Neural cell (in vitro differentiated cells): Measurements from ENCODE around the gene TOR1AIP2. TPM values are rescaled to one million over a fixed set of nuclear protein-coding genes. Genes with fewer than 3 reads are reported as not detected.
"Not testable (repeated sequence)": the region's sequence is repeated elsewhere in the genome, so short reads cannot be mapped to it uniquely, and the experiment has no call there.

ENCODE experiments used
- H2AFZ ChIP-seq: fragments of 200-600, 300-800 bp; sonication (generic), shearing (Covaris generic); 2 replicates; pipeline ENCODE4 v1.6.0; 2014; ENCODE audit warnings: low read depth, mild to moderate bottlenecking, antibody characterized with exemption, low read length, moderate library complexity
- H3F3A ChIP-seq: fragments of 200-600 bp; shearing (Covaris generic); 2 replicates; pipeline ENCODE4 v1.6.1; 2016; ENCODE audit warnings: mild to moderate bottlenecking, moderate library complexity, mixed read lengths, antibody characterized with exemption, low read length; ENCODE audit not compliant: insufficient read depth, poor library complexity, severe bottlenecking
- H3K27ac ChIP-seq: fragments of 200-600, 300-800 bp; sonication (generic), shearing (Covaris generic); 2 replicates; pipeline ENCODE4 v1.5.1; 2014; ENCODE audit warnings: mild to moderate bottlenecking, low read length, moderate library complexity
- H3K27me3 ChIP-seq: fragments of 300-800, 200-600 bp; sonication (generic), shearing (Covaris generic); 2 replicates; pipeline ENCODE4 v1.6.0; 2014; ENCODE audit warnings: mild to moderate bottlenecking, low read depth, low read length, moderate library complexity; ENCODE audit not compliant: insufficient read depth
- H3K36me3 ChIP-seq: fragments of 300-800, 200-600 bp; sonication (generic), shearing (Covaris generic); 2 replicates; pipeline ENCODE4 v1.5.1; 2014; ENCODE audit warnings: mild to moderate bottlenecking, antibody characterized with exemption, low read length, moderate library complexity; ENCODE audit not compliant: insufficient read depth
- H3K4me2 ChIP-seq: fragments of 300-800, 200-600 bp; sonication (generic), shearing (Covaris generic); 2 replicates; pipeline ENCODE4 v1.6.0; 2014; ENCODE audit warnings: mild to moderate bottlenecking, low read length
- H3K4me3 ChIP-seq: fragments of 300-800, 200-600 bp; sonication (generic), shearing (Covaris generic); 2 replicates; pipeline ENCODE4 v1.5.1; 2014; ENCODE audit warnings: mild to moderate bottlenecking, low read length, moderate library complexity
- H3K79me2 ChIP-seq: fragments of 200-600 bp; shearing (Covaris generic); replicated peaks from 2 replicates; pipeline ENCODE4 v1.6.0; 2014; ENCODE audit warnings: mild to moderate bottlenecking, low read length, moderate library complexity; ENCODE audit not compliant: insufficient read depth
- H3K9ac ChIP-seq: fragments of 300-800, 200-600 bp; sonication (generic), shearing (Covaris generic); 2 replicates; pipeline ENCODE4 v1.6.1; 2016; ENCODE audit warnings: mild to moderate bottlenecking, low read length, mixed read lengths
- H3K9me2 ChIP-seq: fragments of 200-600 bp; shearing (Covaris generic); 2 replicates; pipeline ENCODE4 v1.6.1; 2016; ENCODE audit warnings: mild to moderate bottlenecking, low read length, mixed read lengths; ENCODE audit not compliant: insufficient read depth
- H3K9me3 ChIP-seq: fragments of 200-600, 300-800 bp; sonication (generic), shearing (Covaris generic); 2 replicates; pipeline ENCODE4 v1.6.1; 2016; ENCODE audit warnings: mild to moderate bottlenecking, mixed run types, low read length, moderate library complexity, mixed read lengths
- H4K20me1 ChIP-seq: fragments of 200-600 bp; shearing (Covaris generic); 2 replicates; pipeline ENCODE4 v1.6.1; 2016; ENCODE audit warnings: mild to moderate bottlenecking, mixed run types; ENCODE audit not compliant: insufficient read depth
- EP300 ChIP-seq: fragments of 450-650 bp; conservative IDR thresholded peaks from 2 replicates; pipeline ENCODE4 v1.6.1; 2014; ENCODE audit warnings: antibody characterized with exemption, mild to moderate bottlenecking, moderate library complexity; ENCODE audit not compliant: poor library complexity, severe bottlenecking
- EZH2 ChIP-seq: fragments of 200-600, 300-800 bp; shearing (Covaris generic), sonication (generic); IDR thresholded peaks from 2 replicates; pipeline ENCODE4 v1.6.1; 2014; ENCODE audit warnings: antibody characterized with exemption, low read length, borderline replicate concordance, mild to moderate bottlenecking; ENCODE audit not compliant: insufficient read depth, poor library complexity, severe bottlenecking
- MXI1 ChIP-seq: fragments of 450-650 bp; conservative IDR thresholded peaks from 2 replicates; pipeline ENCODE4 v1.6.1; 2014; ENCODE audit warnings: antibody characterized with exemption, mild to moderate bottlenecking; ENCODE audit not compliant: poor library complexity, severe bottlenecking
- POLR2AphosphoS5 ChIP-seq: IDR thresholded peaks from 2 replicates; pipeline ENCODE4 v1.6.1; 2012
- RAD21 ChIP-seq: fragments of 450-650 bp; conservative IDR thresholded peaks from 2 replicates; pipeline ENCODE4 v1.6.1; 2014; ENCODE audit warnings: antibody characterized with exemption, mild to moderate bottlenecking, moderate library complexity
- SMC3 ChIP-seq: fragments of 450-650 bp; conservative IDR thresholded peaks from 2 replicates; pipeline ENCODE4 v1.6.1; 2014; ENCODE audit warnings: antibody characterized with exemption, mild to moderate bottlenecking, moderate library complexity; ENCODE audit not compliant: poor library complexity
- TAF1 ChIP-seq: IDR thresholded peaks from 2 replicates; pipeline ENCODE4 v1.6.1; 2012; ENCODE audit warnings: low read depth
- polyA plus RNA-seq: library from polyadenylated mRNA; depleted of rRNA; stranded (reverse); fragments of >200 nt; gene quantifications from 2 replicates; pipeline ENCODE4 v1.2.3, GENCODE V29; 2014
- TF ChIP-seq, protein P1 (sequence below): IDR thresholded peaks from 2 replicates; pipeline ENCODE4 v1.6.1; 2012; ENCODE audit warnings: borderline replicate concordance
- TF ChIP-seq, protein P2 (sequence below): fragments of 450-650 bp; IDR thresholded peaks from 2 replicates; pipeline ENCODE4 v1.5.1; 2014; ENCODE audit warnings: antibody characterized with exemption, mild to moderate bottlenecking, moderate library complexity; ENCODE audit not compliant: poor library complexity, severe bottlenecking

The TOR1AIP2 gene
- polyA plus RNA-seq, 1 donor from 2014 or later = 44.7 TPM

- no peak overlapping the region for H3K9ac ChIP-seq
- TF ChIP-seq EP300 (no peak), MXI1 (no peak), TAF1 (no peak), POLR2AphosphoS5 (no peak), SMC3 (no peak), EZH2 (no peak), RAD21 (no peak)
- TF ChIP-seq, protein P1, sequence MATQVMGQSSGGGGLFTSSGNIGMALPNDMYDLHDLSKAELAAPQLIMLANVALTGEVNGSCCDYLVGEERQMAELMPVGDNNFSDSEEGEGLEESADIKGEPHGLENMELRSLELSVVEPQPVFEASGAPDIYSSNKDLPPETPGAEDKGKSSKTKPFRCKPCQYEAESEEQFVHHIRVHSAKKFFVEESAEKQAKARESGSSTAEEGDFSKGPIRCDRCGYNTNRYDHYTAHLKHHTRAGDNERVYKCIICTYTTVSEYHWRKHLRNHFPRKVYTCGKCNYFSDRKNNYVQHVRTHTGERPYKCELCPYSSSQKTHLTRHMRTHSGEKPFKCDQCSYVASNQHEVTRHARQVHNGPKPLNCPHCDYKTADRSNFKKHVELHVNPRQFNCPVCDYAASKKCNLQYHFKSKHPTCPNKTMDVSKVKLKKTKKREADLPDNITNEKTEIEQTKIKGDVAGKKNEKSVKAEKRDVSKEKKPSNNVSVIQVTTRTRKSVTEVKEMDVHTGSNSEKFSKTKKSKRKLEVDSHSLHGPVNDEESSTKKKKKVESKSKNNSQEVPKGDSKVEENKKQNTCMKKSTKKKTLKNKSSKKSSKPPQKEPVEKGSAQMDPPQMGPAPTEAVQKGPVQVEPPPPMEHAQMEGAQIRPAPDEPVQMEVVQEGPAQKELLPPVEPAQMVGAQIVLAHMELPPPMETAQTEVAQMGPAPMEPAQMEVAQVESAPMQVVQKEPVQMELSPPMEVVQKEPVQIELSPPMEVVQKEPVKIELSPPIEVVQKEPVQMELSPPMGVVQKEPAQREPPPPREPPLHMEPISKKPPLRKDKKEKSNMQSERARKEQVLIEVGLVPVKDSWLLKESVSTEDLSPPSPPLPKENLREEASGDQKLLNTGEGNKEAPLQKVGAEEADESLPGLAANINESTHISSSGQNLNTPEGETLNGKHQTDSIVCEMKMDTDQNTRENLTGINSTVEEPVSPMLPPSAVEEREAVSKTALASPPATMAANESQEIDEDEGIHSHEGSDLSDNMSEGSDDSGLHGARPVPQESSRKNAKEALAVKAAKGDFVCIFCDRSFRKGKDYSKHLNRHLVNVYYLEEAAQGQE = no peak
- TF ChIP-seq, protein P2, sequence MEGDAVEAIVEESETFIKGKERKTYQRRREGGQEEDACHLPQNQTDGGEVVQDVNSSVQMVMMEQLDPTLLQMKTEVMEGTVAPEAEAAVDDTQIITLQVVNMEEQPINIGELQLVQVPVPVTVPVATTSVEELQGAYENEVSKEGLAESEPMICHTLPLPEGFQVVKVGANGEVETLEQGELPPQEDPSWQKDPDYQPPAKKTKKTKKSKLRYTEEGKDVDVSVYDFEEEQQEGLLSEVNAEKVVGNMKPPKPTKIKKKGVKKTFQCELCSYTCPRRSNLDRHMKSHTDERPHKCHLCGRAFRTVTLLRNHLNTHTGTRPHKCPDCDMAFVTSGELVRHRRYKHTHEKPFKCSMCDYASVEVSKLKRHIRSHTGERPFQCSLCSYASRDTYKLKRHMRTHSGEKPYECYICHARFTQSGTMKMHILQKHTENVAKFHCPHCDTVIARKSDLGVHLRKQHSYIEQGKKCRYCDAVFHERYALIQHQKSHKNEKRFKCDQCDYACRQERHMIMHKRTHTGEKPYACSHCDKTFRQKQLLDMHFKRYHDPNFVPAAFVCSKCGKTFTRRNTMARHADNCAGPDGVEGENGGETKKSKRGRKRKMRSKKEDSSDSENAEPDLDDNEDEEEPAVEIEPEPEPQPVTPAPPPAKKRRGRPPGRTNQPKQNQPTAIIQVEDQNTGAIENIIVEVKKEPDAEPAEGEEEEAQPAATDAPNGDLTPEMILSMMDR = no peak
- no peaks in the 10 kb centered on the region for H3K9me3 ChIP-seq
- no peak overlapping the region for H3K4me2 ChIP-seq
- no peaks in the 10 kb centered on the region for H3K27me3 ChIP-seq
- no peaks in the 10 kb centered on the region for H4K20me1 ChIP-seq
- H3K9me2 ChIP-seq = no peaks in the 10 kb centered on the region
- no peaks in the 10 kb centered on the region for H3K79me2 ChIP-seq
- no peaks in the 10 kb centered on the region for H3K36me3 ChIP-seq
- H3K27ac ChIP-seq = no peak overlapping the region
- H3K4me3 ChIP-seq = no peak overlapping the region
- no peaks in the 10 kb centered on the region for H3F3A ChIP-seq
- no peak overlapping the region for H2AFZ ChIP-seq
These were observed 71.3 kb downstream of the TOR1AIP2 start for GRCh38 chr1:179806333-179806732.

GRCh38 chr1:179805291-179806195 lies 72.1 kb downstream of the TOR1AIP2 start:
- Histone ChIP-seq H4K20me1 (no peaks in the 10 kb centered on the region), H3K27me3 (no peaks in the 10 kb centered on the region), H3F3A (no peaks in the 10 kb centered on the region)

DNA sequence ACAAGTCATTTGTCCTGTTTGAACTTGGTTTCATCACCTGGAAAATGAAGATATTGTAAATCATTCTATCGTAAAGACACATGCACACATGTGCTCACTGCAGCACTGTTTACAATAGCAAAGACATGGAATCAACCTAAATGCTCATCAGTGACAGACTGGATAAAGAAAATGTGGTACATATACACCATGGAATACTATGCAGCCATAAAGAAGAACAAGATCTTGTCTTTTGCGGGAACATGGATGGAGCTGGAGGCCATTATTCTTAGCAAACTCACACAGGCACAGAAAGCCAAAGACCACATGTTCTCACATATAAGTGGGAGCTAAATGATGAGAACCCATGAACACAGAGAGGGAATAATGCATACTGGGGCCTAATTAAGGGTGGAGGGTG lies 73.2 kb downstream of the TOR1AIP2 start:
- H3K27me3 ChIP-seq, H3K9me3 ChIP-seq, H3K4me2 ChIP-seq, H4K20me1 ChIP-seq, H2AFZ ChIP-seq, H3K79me2 ChIP-seq, H3F3A ChIP-seq, H3K36me3 ChIP-seq, H3K4me3 ChIP-seq, H3K9ac ChIP-seq, H3K27ac ChIP-seq, H3K9me2 ChIP-seq: not testable (repeated sequence)

More at GRCh38 chr1:179805291-179806195, 72.1 kb downstream of the TOR1AIP2 start:
- TF ChIP-seq POLR2AphosphoS5 (no peak), MXI1 (no peak)
- H3K79me2 ChIP-seq = no peaks in the 10 kb centered on the region
- H3K27ac ChIP-seq = no peak overlapping the region
- no peak overlapping the region for H3K9ac ChIP-seq
- no peak overlapping the region for H3K4me2 ChIP-seq
- H2AFZ ChIP-seq = no peak overlapping the region
- H3K9me3 ChIP-seq = no peaks in the 10 kb centered on the region
- no peak overlapping the region for H3K4me3 ChIP-seq
- no peaks in the 10 kb centered on the region for H3K9me2 ChIP-seq
- no peaks in the 10 kb centered on the region for H3K36me3 ChIP-seq
